ENCODE measurements around the gene SVBP. TPM values are rescaled to one million over a fixed set of nuclear protein-coding genes. Genes with fewer than 3 reads are reported as not detected.

The SVBP gene
- total and polyA plus RNA-seq, 12 donors, result 11.6 to 31.7 (median 14.5) TPM

GRCh38 chr1:42806593-42806992 is 10.6 kb downstream of the SVBP start:
- Histone ChIP-seq H3K27me3 (no peaks in the 10 kb centered on the region), H3K36me3 (peaks cover 0 to 42% (median 7%) of the 10 kb centered on the region in 9 donors), H3K4me1 (peaks cover 0 to 6% (median 0%) of the 10 kb centered on the region in 9 donors), H3K9me3 (no peaks in the 10 kb centered on the region), H3K27ac (no peak overlapping the region), H3K4me3 (no peak overlapping the region)
- ATAC-seq (no peak), DNase-seq (no peak)
- intact Hi-C loops (cut with DNase I), result no loop called here
- WGBS, 2 donors, result 90 to 93% methylated on average over 5 of the region's 5 CpGs
- no peak for TF ChIP-seq CTCF (IDR thresholded peaks at IDR 0.05)

GRCh38 chr1:42806171-42806570 is 11.0 kb downstream of the SVBP start:
- Histone ChIP-seq H3K4me1 (peaks cover 0 to 6% (median 0%) of the 10 kb centered on the region in 9 donors), H3K9me3 (no peaks in the 10 kb centered on the region), H3K27me3 (no peaks in the 10 kb centered on the region), H3K27ac (no peak overlapping the region), H3K36me3 (peaks cover 0 to 38% (median 3%) of the 10 kb centered on the region in 9 donors), H3K4me3 (no peak overlapping the region)
- ATAC-seq (no peak), DNase-seq (no peak)
- intact Hi-C loops (cut with DNase I), result no loop called here
- no peak for TF ChIP-seq CTCF (IDR thresholded peaks at IDR 0.05)

GRCh38 chr1:42801832-42802473 is 15.2 kb downstream of the SVBP start:
- no peak for DNase-seq
- Histone ChIP-seq H3K4me3 (no peak overlapping the region), H3K27me3 (no peaks in the 10 kb centered on the region), H3K9me3 (no peaks in the 10 kb centered on the region), H3K36me3 (peaks cover 0 to 22% (median 0%) of the 10 kb centered on the region in 9 donors), H3K4me1 (peaks cover 0 to 6% (median 0%) of the 10 kb centered on the region in 9 donors), H3K27ac (no peak overlapping the region)
- intact Hi-C loops (cut with DNase I), result no loop called here
- ATAC-seq, result peak in 2 of 8 donors; percentile 10 to 42
- 75 to 82% methylated on average over 8 of the region's 8 CpGs for WGBS, 2 donors
- TF ChIP-seq CTCF (IDR thresholded peaks at IDR 0.05), result no peak

- no peak for TF ChIP-seq CTCF (IDR thresholded peaks at IDR 0.05)
- 90 to 92% methylated on average over 5 of the region's 5 CpGs for WGBS, 2 donors
- ATAC-seq, result no peak
Measured at GRCh38 chr1:42797979-42798378, 19.2 kb downstream of the SVBP start.

More at GRCh38 chr1:42797979-42798378, 19.2 kb downstream of the SVBP start:
- Histone ChIP-seq H3K27ac (no peak overlapping the region), H3K4me3 (no peak overlapping the region), H3K9me3 (no peaks in the 10 kb centered on the region), H3K27me3 (no peaks in the 10 kb centered on the region), H3K4me1 (no peaks in the 10 kb centered on the region), H3K36me3 (no peaks in the 10 kb centered on the region)
- intact Hi-C loops (cut with DNase I), result no loop called here
- DNase-seq, result no peak
